SK-N-SH (cell line): ENCODE data around the gene FOXN4. TPM values are rescaled to one million over a fixed set of nuclear protein-coding genes. Genes with fewer than 3 reads are reported as not detected.

ENCODE experiments used
- CTCF ChIA-PET: fragments of 300-600, 350-600 bp; formaldehyde crosslinking; extraction: SDS; loops from one replicate; lab custom pipeline; 2021; lab: Yijun Ruan, JAX
- POLR2A ChIA-PET: fragments of 350-600 bp; sonication (Branson Sonifier 250); formaldehyde crosslinking; extraction: SDS; loops from one replicate; lab custom pipeline; 2020; ENCODE audit warnings: antibody characterized with exemption, inconsistent platforms; lab: Yijun Ruan, JAX
- DNase-seq: peaks from one replicate; pipeline ENCODE4 v3.0.0; 2012
- H2AFZ ChIP-seq: fragments of 200-600 bp; sonication (generic); 2 replicates; pipeline ENCODE4 v1.8.1; 2016; ENCODE audit warnings: antibody characterized with exemption, mild to moderate bottlenecking, low read depth
- H3F3A ChIP-seq: fragments of 200-600 bp; sonication (generic); replicated peaks from 2 replicates; pipeline ENCODE3; 2016; ENCODE audit warnings: antibody characterized with exemption, mild to moderate bottlenecking; ENCODE audit not compliant: insufficient read depth
- H3K27ac ChIP-seq, 2 experiments: fragments of 200-500 bp in 1 of 2; fragments of 200-600 bp in 1 of 2; sonication (Bioruptor generic) in 1 of 2; sonication (generic), shearing (Covaris generic) in 1 of 2; 2 replicates each; pipeline versions ENCODE4 v1.5.1 to v1.6.1; 2014 to 2016; ENCODE audit warnings: low read depth in 2 of 2, inconsistent platforms in 1 of 2, low read length in 1 of 2, mild to moderate bottlenecking in 1 of 2, mixed read lengths in 1 of 2
- H3K27me3 ChIP-seq: fragments of 200-600 bp; sonication (generic), shearing (Covaris generic); 2 replicates; pipeline ENCODE4 v1.6.1; 2016; ENCODE audit warnings: mixed run types; ENCODE audit not compliant: insufficient read depth
- H3K36me3 ChIP-seq, 2 experiments: fragments of 200-500 bp in 1 of 2; fragments of 200-600 bp in 1 of 2; sonication (Bioruptor generic) in 1 of 2; sonication (generic) in 1 of 2; replicated peaks in 1 of 2; 2 replicates each; pipeline versions ENCODE3 to v1.5.1; 2014 to 2016; ENCODE audit warnings: low read length in 1 of 2, mild to moderate bottlenecking in 1 of 2; ENCODE audit not compliant: insufficient read depth in 2 of 2, control insufficient read depth in 1 of 2
- H3K4me1 ChIP-seq, 2 experiments: fragments of 200-500 bp in 1 of 2; fragments of 200-600 bp in 1 of 2; sonication (Bioruptor generic) in 1 of 2; sonication (generic), shearing (Covaris generic) in 1 of 2; 2 replicates each; pipeline versions ENCODE4 v1.5.1 to v1.6.1; 2014 to 2016; ENCODE audit warnings: low read depth in 1 of 2, low read length in 1 of 2, mixed run types in 1 of 2; ENCODE audit not compliant: insufficient read depth in 2 of 2, control insufficient read depth in 1 of 2
- H3K4me2 ChIP-seq: fragments of 200-600 bp; sonication (generic), shearing (Covaris generic); 2 replicates; pipeline ENCODE4 v1.6.1; 2017; ENCODE audit warnings: mixed run types
- H3K4me3 ChIP-seq, 2 experiments: fragments of 200-500 bp in 1 of 2; fragments of 200-600 bp in 1 of 2; sonication (Bioruptor generic) in 1 of 2; sonication (generic), shearing (Covaris generic) in 1 of 2; 2 replicates each; pipeline versions ENCODE4 v1.5.1 to v1.8.1; 2014 to 2016; ENCODE audit warnings: low read depth in 2 of 2, inconsistent platforms in 1 of 2, low read length in 1 of 2, mild to moderate bottlenecking in 1 of 2, mixed read lengths in 1 of 2, moderate library complexity in 1 of 2
- H3K79me2 ChIP-seq: fragments of 200-600 bp; sonication (generic); 2 replicates; pipeline ENCODE4 v1.8.1; 2017; ENCODE audit warnings: mild to moderate bottlenecking; ENCODE audit not compliant: insufficient read depth
- H3K9ac ChIP-seq: fragments of 200-600 bp; sonication (generic); 2 replicates; pipeline ENCODE4 v1.6.1; 2017; ENCODE audit warnings: mixed run types
- H3K9me2 ChIP-seq: fragments of 200-600 bp; sonication (generic); 2 replicates; pipeline ENCODE4 v1.6.1; 2017; ENCODE audit warnings: mixed run types
- H3K9me3 ChIP-seq: fragments of 200-600 bp; sonication (generic); 2 replicates; pipeline ENCODE4 v1.6.1; 2017; ENCODE audit warnings: mixed run types, mild to moderate bottlenecking, moderate library complexity
- H4K20me1 ChIP-seq: fragments of 200-600 bp; sonication (generic); 2 replicates; pipeline ENCODE4 v1.6.1; 2017; ENCODE audit warnings: mild to moderate bottlenecking, mixed run types; ENCODE audit not compliant: insufficient read depth
- CHD2 ChIP-seq: fragments of 150-350 bp; IDR thresholded peaks from 2 replicates; pipeline ENCODE4 v1.6.1; 2018; ENCODE audit warnings: low read length; ENCODE audit not compliant: partially characterized antibody
- EP300 ChIP-seq, 2 experiments: IDR thresholded peaks; 2 replicates each; pipeline versions ENCODE4 v1.4.0 to v1.6.1; 2012; ENCODE audit warnings: borderline replicate concordance in 1 of 2, low read depth in 1 of 2, low read length in 1 of 2
- NRF1 ChIP-seq: IDR thresholded peaks from 2 replicates; pipeline ENCODE4 v1.6.1; 2012; ENCODE audit warnings: low read depth, mild to moderate bottlenecking, low read length
- RAD21 ChIP-seq: IDR thresholded peaks from 2 replicates; pipeline ENCODE4 v1.6.1; 2012; ENCODE audit warnings: mild to moderate bottlenecking, low read length
- RXRA ChIP-seq: IDR thresholded peaks from 2 replicates; pipeline ENCODE4 v1.4.0; 2012; ENCODE audit warnings: low read depth, mild to moderate bottlenecking, borderline replicate concordance
- TEAD4 ChIP-seq: IDR thresholded peaks from 2 replicates; pipeline ENCODE4 v1.4.0; 2012; ENCODE audit warnings: mild to moderate bottlenecking, borderline replicate concordance; ENCODE audit not compliant: insufficient read depth
- WGBS: methylation state at CpG from one replicate; pipeline ENCODE4 v1.1.6; 2017; ENCODE audit warnings: low lambda C conversion rate; 5-methylcytosine and 5-hydroxymethylcytosine counted together
- polyA plus RNA-seq, 3 experiments: library from polyadenylated mRNA; depleted of rRNA; stranded (reverse); fragments of >200 nt; gene quantifications; 2 replicates each; pipeline ENCODE4 v1.2.3, GENCODE V29; 2012
- TF ChIP-seq, protein P1 (sequence below): IDR thresholded peaks from 2 replicates; pipeline ENCODE4 v1.4.0; 2012; ENCODE audit warnings: low read depth
- TF ChIP-seq, protein P2 (sequence below): fragments of 200-600 bp; sonication (generic); IDR thresholded peaks from 2 replicates; pipeline ENCODE4 v1.6.1; 2017; ENCODE audit warnings: antibody characterized with exemption, mild to moderate bottlenecking, moderate library complexity
- TF ChIP-seq, protein P3 (sequence below): IDR thresholded peaks from 2 replicates; pipeline ENCODE4 v1.6.1; 2012; ENCODE audit warnings: mild to moderate bottlenecking, low read depth, low read length, moderate library complexity

FOXN4 gene, protein sequence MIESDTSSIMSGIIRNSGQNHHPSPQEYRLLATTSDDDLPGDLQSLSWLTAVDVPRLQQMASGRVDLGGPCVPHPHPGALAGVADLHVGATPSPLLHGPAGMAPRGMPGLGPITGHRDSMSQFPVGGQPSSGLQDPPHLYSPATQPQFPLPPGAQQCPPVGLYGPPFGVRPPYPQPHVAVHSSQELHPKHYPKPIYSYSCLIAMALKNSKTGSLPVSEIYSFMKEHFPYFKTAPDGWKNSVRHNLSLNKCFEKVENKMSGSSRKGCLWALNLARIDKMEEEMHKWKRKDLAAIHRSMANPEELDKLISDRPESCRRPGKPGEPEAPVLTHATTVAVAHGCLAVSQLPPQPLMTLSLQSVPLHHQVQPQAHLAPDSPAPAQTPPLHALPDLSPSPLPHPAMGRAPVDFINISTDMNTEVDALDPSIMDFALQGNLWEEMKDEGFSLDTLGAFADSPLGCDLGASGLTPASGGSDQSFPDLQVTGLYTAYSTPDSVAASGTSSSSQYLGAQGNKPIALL
- polyA plus RNA-seq (2012; rRNA removed): 0.03 and 0.10 TPM in 2 replicates
- polyA plus RNA-seq (2012; cell fraction: cytosol; rRNA removed): 0.03 and 0.17 TPM in 2 replicates
- 0.25 and 0.48 TPM in 2 replicates for polyA plus RNA-seq (2012; cell fraction: nucleus; rRNA removed)

DNA sequence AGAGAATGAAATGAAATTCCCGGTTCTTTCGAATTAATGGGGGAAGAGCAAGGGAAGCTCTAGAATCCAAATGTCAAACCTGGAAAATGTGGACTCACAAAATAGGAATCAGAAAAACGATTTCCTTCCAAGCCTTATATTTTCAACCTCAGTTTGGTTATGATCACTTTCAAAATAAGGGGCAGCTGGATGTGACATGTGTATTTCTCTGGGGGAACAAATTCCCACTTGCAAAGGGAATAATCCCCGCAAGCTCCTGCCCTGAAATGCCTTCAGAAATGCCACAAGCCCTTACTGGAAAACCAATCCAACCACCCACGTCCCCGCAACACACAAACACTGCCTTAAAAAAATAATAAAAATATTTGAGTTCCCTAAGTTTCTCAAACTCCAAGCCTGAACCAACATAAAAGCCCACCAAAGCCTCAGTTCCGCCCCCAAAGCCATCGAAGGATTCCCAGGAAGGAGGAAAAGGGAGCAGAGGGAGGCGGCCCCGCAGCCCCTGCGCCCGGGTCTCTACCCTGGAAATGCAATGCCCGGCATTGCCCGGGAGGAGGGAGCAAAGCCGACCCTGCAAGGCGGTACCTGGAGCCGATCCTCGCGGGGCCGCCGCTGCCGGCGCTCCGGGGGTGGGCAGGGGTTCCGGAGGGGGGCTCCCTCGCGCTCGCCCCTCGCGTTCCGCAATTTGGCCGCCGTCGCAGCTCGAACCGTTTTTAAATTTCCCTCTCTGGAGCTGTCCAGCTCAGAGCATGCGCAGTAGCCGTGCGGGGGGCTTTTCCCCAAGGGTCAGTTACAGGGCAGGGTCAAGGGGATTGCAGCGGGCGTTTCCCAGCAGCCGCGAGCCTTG is at the start of gene FOXN4:
Gene FOXN4 (minus strand): TSS at position 751 of the 847 bp plus-strand sequence. CDS start 963 bp downstream, outside the sequence.
- peaks cover 0 to 15% of the 10 kb centered on the region in 2 experiments; a peak in 1 of 4 replicates for H3K4me1 ChIP-seq
- no peak within 1 kb of the TSS for H2AFZ ChIP-seq
- peak within 1 kb of the TSS; percentile 55 for H3K4me2 ChIP-seq
- ChIA-PET CTCF (interaction anchor here (1.1 to 2.0 kb wide), 5 partner anchors 26 to 85 kb away, joined by 3 to 6 read pairs (median 4); no protein-coding TSS in a partner anchor), POLR2A (no interaction called here)
- H3K27me3 ChIP-seq: peaks cover 30% of the 10 kb centered on the region
- H3K9me3 ChIP-seq: no peaks in the 10 kb centered on the region
- peak; percentile 84 for DNase-seq
- H3K36me3 ChIP-seq: no peaks in the 10 kb centered on the region
- WGBS: 14% methylated on average over 31 of the region's 43 CpGs
- no peaks in the 10 kb centered on the region for H3K79me2 ChIP-seq
- peak within 1 kb of the TSS; percentile 26 to 49; a peak in 3 of 4 replicates for H3K4me3 ChIP-seq
- H3K9ac ChIP-seq: no peak within 1 kb of the TSS
- H4K20me1 ChIP-seq: no peaks in the 10 kb centered on the region
- no peak within 1 kb of the TSS for H3K27ac ChIP-seq
- TF ChIP-seq NRF1 (peak; percentile 57), TEAD4 (no peak), EP300 (IDR thresholded peaks at IDR 0.05; ENCODE audit: borderline replicate concordance in 1 of 2, low read depth in 1 of 2, low read length in 1 of 2) (no peak), CHD2 (no peak), RAD21 (no peak), RXRA (no peak)
- TF ChIP-seq, protein P1, sequence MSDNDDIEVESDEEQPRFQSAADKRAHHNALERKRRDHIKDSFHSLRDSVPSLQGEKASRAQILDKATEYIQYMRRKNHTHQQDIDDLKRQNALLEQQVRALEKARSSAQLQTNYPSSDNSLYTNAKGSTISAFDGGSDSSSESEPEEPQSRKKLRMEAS: 0 out of 2 replicates have a peak, but pooled peaks have one; percentile 21
- TF ChIP-seq, protein P2, sequence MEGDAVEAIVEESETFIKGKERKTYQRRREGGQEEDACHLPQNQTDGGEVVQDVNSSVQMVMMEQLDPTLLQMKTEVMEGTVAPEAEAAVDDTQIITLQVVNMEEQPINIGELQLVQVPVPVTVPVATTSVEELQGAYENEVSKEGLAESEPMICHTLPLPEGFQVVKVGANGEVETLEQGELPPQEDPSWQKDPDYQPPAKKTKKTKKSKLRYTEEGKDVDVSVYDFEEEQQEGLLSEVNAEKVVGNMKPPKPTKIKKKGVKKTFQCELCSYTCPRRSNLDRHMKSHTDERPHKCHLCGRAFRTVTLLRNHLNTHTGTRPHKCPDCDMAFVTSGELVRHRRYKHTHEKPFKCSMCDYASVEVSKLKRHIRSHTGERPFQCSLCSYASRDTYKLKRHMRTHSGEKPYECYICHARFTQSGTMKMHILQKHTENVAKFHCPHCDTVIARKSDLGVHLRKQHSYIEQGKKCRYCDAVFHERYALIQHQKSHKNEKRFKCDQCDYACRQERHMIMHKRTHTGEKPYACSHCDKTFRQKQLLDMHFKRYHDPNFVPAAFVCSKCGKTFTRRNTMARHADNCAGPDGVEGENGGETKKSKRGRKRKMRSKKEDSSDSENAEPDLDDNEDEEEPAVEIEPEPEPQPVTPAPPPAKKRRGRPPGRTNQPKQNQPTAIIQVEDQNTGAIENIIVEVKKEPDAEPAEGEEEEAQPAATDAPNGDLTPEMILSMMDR: 0 out of 2 replicates have a peak, but pooled peaks have one; percentile 6
- TF ChIP-seq, protein P3, sequence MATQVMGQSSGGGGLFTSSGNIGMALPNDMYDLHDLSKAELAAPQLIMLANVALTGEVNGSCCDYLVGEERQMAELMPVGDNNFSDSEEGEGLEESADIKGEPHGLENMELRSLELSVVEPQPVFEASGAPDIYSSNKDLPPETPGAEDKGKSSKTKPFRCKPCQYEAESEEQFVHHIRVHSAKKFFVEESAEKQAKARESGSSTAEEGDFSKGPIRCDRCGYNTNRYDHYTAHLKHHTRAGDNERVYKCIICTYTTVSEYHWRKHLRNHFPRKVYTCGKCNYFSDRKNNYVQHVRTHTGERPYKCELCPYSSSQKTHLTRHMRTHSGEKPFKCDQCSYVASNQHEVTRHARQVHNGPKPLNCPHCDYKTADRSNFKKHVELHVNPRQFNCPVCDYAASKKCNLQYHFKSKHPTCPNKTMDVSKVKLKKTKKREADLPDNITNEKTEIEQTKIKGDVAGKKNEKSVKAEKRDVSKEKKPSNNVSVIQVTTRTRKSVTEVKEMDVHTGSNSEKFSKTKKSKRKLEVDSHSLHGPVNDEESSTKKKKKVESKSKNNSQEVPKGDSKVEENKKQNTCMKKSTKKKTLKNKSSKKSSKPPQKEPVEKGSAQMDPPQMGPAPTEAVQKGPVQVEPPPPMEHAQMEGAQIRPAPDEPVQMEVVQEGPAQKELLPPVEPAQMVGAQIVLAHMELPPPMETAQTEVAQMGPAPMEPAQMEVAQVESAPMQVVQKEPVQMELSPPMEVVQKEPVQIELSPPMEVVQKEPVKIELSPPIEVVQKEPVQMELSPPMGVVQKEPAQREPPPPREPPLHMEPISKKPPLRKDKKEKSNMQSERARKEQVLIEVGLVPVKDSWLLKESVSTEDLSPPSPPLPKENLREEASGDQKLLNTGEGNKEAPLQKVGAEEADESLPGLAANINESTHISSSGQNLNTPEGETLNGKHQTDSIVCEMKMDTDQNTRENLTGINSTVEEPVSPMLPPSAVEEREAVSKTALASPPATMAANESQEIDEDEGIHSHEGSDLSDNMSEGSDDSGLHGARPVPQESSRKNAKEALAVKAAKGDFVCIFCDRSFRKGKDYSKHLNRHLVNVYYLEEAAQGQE: peak; percentile 89
- H3F3A ChIP-seq: no peaks in the 10 kb centered on the region
- H3K9me2 ChIP-seq: no peaks in the 10 kb centered on the region
